ENCODE data around the gene NRXN3. TPM values are rescaled to one million over a fixed set of nuclear protein-coding genes. Genes with fewer than 3 reads are reported as not detected.

NRXN3 gene
- total RNA-seq, 3 donors from 2014 or later: 2.1 to 27.3 (median 2.6) TPM

- no peaks in the 10 kb centered on the region for H3K9me3 ChIP-seq
- ATAC-seq (peak; percentile 70), DNase-seq (peak in 2 of 3 donors; percentile 27 to 31)
- intact Hi-C loops (cut with DNase I, micrococcal nuclease): no loop called here
- no peaks in the 10 kb centered on the region for H3K36me3 ChIP-seq (ENCODE audit: low read depth)
- TF ChIP-seq CTCF (IDR thresholded peaks at IDR 0.05): peak; percentile 79
- no peaks in the 10 kb centered on the region for H3K4me1 ChIP-seq (ENCODE audit: low read depth)
- no peak overlapping the region for H3K4me3 ChIP-seq
Measured at GRCh38 chr14:78848234-78848820, 678.2 kb downstream of the NRXN3 start.

- TF ChIP-seq CTCF (IDR thresholded peaks at IDR 0.05): no peak
- no peak overlapping the region for H3K4me3 ChIP-seq
- intact Hi-C loops (cut with DNase I, micrococcal nuclease): no loop called here
- DNase-seq (no peak), ATAC-seq (no peak)
- no peaks in the 10 kb centered on the region for H3K36me3 ChIP-seq (ENCODE audit: low read depth)
- no peaks in the 10 kb centered on the region for H3K4me1 ChIP-seq (ENCODE audit: low read depth)
- no peaks in the 10 kb centered on the region for H3K9me3 ChIP-seq
Measured at GRCh38 chr14:78849952-78850351, 679.8 kb downstream of the NRXN3 start.

GRCh38 chr14:78851189-78851588 lies 681.0 kb downstream of the NRXN3 start:
- H3K4me1 ChIP-seq (ENCODE audit: low read depth): no peaks in the 10 kb centered on the region
- intact Hi-C loops (cut with DNase I, micrococcal nuclease): no loop called here
- ATAC-seq (no peak), DNase-seq (no peak)
- H3K36me3 ChIP-seq (ENCODE audit: low read depth): no peaks in the 10 kb centered on the region
- no peaks in the 10 kb centered on the region for H3K9me3 ChIP-seq
- TF ChIP-seq CTCF (IDR thresholded peaks at IDR 0.05): no peak
- no peak overlapping the region for H3K4me3 ChIP-seq

- Histone ChIP-seq H3K9me3 (no peaks in the 10 kb centered on the region), H3K4me3 (no peak overlapping the region), H3K36me3 (ENCODE audit: low read depth) (no peaks in the 10 kb centered on the region), H3K4me1 (ENCODE audit: low read depth) (no peaks in the 10 kb centered on the region)
- intact Hi-C loops (cut with DNase I, micrococcal nuclease): no loop called here
- ATAC-seq: no peak
- no peak for TF ChIP-seq CTCF (IDR thresholded peaks at IDR 0.05)
- DNase-seq: no peak
Measured at GRCh38 chr14:78852040-78852439, 681.9 kb downstream of the NRXN3 start.

GRCh38 chr14:78857974-78858373 lies 687.8 kb downstream of the NRXN3 start:
- intact Hi-C loops (cut with DNase I, micrococcal nuclease): no loop called here
- no peak for DNase-seq

More at GRCh38 chr14:78857974-78858373, 687.8 kb downstream of the NRXN3 start:
- TF ChIP-seq CTCF (IDR thresholded peaks at IDR 0.05): no peak
- ATAC-seq: no peak
- H3K4me3 ChIP-seq: no peak overlapping the region
- no peaks in the 10 kb centered on the region for H3K4me1 ChIP-seq (ENCODE audit: low read depth)
- no peaks in the 10 kb centered on the region for H3K36me3 ChIP-seq (ENCODE audit: low read depth)
- no peaks in the 10 kb centered on the region for H3K9me3 ChIP-seq
